Activated CD8-positive, alpha-beta memory T cell treated with anti-CD3 and anti-CD28 coated beads, Interleukin-2, amount 10 ng/mL, durations not matched to agents 7 days and 5 days (primary cell): ENCODE measurements around the gene PLEKHH1. TPM values are rescaled to one million over a fixed set of nuclear protein-coding genes. Genes with fewer than 3 reads are reported as not detected.

Experiments used
- ATAC-seq: fragments of 150-1000 bp; cut with Tn5 transposase; one replicate; pipeline ENCODE4 v1.10.0; 2021; ENCODE audit warnings: moderate library complexity
- CTCF ChIA-PET: fragments of 350-600 bp; sonication (Branson Sonifier 250); formaldehyde crosslinking; loops from one replicate; lab custom pipeline; 2021; ENCODE audit warnings: antibody characterized with exemption; lab: Charles Lee
- DNase-seq: peaks from one replicate; pipeline ENCODE4 v3.0.0-alpha.2; 2020
- H3K27ac Mint-ChIP-seq: one replicate; pipeline ENCODE4 v1.8.0; 2021; ENCODE audit warnings: mild to moderate bottlenecking, mixed read lengths
- H3K27me3 Mint-ChIP-seq: one replicate; pipeline ENCODE4 v1.8.0; 2021; ENCODE audit warnings: mixed read lengths
- H3K36me3 Mint-ChIP-seq: one replicate; pipeline ENCODE4 v1.8.0; 2021; ENCODE audit warnings: mild to moderate bottlenecking, mixed read lengths
- H3K4me1 Mint-ChIP-seq: one replicate; pipeline ENCODE4 v1.8.0; 2021; ENCODE audit warnings: mixed read lengths
- H3K4me3 Mint-ChIP-seq: one replicate; pipeline ENCODE4 v1.8.0; 2021; ENCODE audit warnings: mild to moderate bottlenecking, moderate library complexity, mixed read lengths
- H3K9me3 Mint-ChIP-seq: one replicate; pipeline ENCODE4 v1.8.0; 2022; ENCODE audit warnings: low read depth, mixed read lengths
- total RNA-seq, 2 experiments: library from RNA; stranded (reverse); gene quantifications; one replicate each; pipeline ENCODE4 v1.2.3, GENCODE V29; 2021

PLEKHH1 gene
- total RNA-seq, 2 experiments from 2014 or later, result 0.19 to 0.79 TPM

DNA sequence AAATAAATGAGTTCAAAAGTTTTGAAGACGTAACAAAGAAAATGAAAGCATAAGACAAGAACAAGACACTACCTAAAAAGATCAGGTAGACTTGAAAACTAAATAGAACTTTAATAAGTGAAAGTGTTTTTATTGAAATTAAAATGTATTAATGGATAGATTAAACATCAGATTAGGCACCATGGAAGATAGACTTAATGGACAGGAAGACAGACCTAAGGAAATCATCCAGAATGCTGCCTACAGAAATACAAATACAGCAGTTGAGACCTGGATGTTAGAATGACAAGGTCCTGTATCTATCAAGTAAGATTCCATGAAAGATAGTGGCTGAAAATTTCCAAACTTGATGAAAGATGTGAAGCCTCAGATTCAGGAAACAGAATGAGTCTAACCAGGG lies 11.5 kb downstream of the PLEKHH1 start:
- H3K27ac Mint-ChIP-seq, result no peak overlapping the region
- peaks cover 62% of the 10 kb centered on the region for H3K27me3 Mint-ChIP-seq
- ATAC-seq, result no peak
- no peak overlapping the region for H3K4me3 Mint-ChIP-seq
- no peaks in the 10 kb centered on the region for H3K9me3 Mint-ChIP-seq
- CTCF ChIA-PET, result interaction anchor here (2.4 kb wide), 1 partner anchor 18 kb away, joined by 7 read pairs; no protein-coding TSS in a partner anchor
- H3K36me3 Mint-ChIP-seq, result peaks cover 3% of the 10 kb centered on the region
- DNase-seq, result no peak
- no peaks in the 10 kb centered on the region for H3K4me1 Mint-ChIP-seq

DNA sequence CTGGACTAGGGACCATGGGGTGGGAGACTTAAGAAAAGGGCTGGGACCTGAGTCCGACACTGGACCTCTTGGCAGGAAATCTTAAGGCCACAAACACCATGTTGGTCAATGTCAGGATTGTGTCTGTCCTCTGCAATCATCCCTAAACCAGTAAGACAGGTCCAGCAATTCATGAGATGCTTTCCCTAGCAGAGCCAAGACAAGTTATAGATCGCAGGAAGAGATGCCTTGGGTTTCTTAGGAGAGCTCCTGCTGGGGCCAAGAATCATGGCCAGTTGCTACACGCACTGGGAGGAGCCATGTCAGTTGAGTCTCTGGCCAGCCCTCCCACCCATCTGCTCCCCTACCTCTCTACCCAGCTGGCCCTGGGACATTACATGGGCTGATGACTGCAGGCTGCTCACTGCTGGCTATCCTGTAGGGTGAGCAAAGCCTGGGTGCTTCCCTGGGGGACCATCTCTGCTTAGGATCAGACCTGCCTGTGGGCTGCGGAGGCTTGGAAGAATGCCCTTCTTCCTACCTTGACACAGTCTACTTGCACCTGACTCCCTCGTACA lies 14.2 kb downstream of the PLEKHH1 start:
- no peak overlapping the region for H3K27ac Mint-ChIP-seq
- H3K27me3 Mint-ChIP-seq, result peaks cover 42% of the 10 kb centered on the region
- DNase-seq (no peak), ATAC-seq (no peak)
- H3K4me1 Mint-ChIP-seq, result no peaks in the 10 kb centered on the region
- CTCF ChIA-PET, result no interaction called here
- no peaks in the 10 kb centered on the region for H3K9me3 Mint-ChIP-seq
- no peak overlapping the region for H3K4me3 Mint-ChIP-seq
- peaks cover 3% of the 10 kb centered on the region for H3K36me3 Mint-ChIP-seq

DNA sequence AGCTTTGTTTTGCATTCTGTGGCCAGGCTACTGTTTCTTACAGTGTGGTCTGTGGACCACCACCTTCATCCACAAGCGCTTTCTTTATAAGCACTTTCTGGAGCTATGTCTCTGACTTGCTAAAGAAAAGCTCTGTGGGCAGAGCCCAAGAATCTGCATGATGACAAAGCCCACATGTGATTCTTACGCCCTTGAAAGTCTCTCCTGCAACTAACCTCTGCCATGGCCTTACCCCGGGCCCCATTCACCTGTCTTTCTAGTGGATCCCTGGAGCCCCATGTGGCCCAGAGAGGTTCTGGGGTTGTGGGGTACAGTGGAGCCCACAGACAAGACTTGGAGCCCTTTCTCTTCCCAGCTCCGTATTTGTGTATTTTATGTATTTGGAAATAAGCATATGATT lies 16.6 kb downstream of the PLEKHH1 start:
- Mint-ChIP-seq H3K36me3 (peaks cover 2% of the 10 kb centered on the region), H3K4me3 (no peak overlapping the region), H3K9me3 (no peaks in the 10 kb centered on the region), H3K27me3 (peaks cover 27% of the 10 kb centered on the region), H3K4me1 (no peaks in the 10 kb centered on the region), H3K27ac (no peak overlapping the region)
- CTCF ChIA-PET, result interaction anchor here (2.4 kb wide), 1 partner anchor 122 kb away, joined by 8 read pairs; no protein-coding TSS in a partner anchor
- DNase-seq, result no peak
- no peak for ATAC-seq

DNA sequence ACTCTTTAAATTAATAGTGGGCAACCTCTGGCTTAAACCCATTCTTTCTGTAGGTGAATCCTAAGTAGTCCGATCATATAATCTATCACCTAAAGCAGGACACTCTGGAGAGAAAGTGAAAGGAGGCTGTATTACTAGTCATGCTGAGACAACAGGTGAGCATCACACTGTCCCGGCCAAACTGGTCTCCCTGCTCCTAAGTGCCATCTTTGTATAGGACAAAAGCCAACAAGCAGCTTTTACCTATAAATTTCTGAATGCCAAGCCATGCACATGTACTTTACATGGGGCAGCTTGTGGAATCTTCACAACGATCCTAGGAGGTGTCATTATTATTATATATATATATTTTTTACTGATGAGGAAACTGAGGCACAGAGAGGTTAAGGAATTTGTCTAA lies 18.0 kb downstream of the PLEKHH1 start:
- CTCF ChIA-PET, result interaction anchor here (1.1 to 2.4 kb wide), 4 partner anchors 11 to 124 kb away, joined by 3 to 8 read pairs (median 5); no protein-coding TSS in a partner anchor
- no peak for ATAC-seq

DNA sequence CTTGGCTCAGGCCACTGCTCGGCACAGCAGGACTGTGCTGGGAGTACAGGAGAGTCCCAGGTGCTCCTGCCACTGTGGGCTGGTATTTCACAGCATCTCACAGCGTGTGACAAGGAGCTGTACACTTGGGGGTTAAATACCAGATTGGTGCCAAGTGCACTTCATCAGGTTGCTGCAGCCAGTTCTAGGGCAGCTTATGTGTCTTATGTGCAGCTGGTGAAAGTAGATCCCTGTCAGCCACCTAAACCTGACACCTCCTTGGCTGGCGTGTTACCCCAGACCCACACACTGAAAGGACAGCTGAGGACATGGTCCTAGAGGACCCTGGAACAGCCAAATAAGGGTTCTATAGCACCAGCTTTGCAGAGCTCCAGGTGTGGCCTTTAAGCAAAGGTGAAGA lies 18.9 kb downstream of the PLEKHH1 start:
- Mint-ChIP-seq H3K36me3 (no peaks in the 10 kb centered on the region), H3K9me3 (no peaks in the 10 kb centered on the region), H3K27me3 (peaks cover 15% of the 10 kb centered on the region), H3K27ac (no peak overlapping the region), H3K4me1 (peaks cover under 1% of the 10 kb centered on the region), H3K4me3 (no peak overlapping the region)
- ATAC-seq (no peak), DNase-seq (no peak)
- CTCF ChIA-PET, result interaction anchor here (1.1 to 1.7 kb wide), 3 partner anchors 12 to 25 kb away, joined by 3 to 5 read pairs (median 5); no protein-coding TSS in a partner anchor

More for the DNA sequence above, 18.0 kb downstream of the PLEKHH1 start:
- no peak for DNase-seq
- Mint-ChIP-seq H3K27ac (no peak overlapping the region), H3K36me3 (no peaks in the 10 kb centered on the region), H3K4me1 (no peaks in the 10 kb centered on the region), H3K4me3 (no peak overlapping the region), H3K27me3 (peaks cover 15% of the 10 kb centered on the region), H3K9me3 (no peaks in the 10 kb centered on the region)

DNA sequence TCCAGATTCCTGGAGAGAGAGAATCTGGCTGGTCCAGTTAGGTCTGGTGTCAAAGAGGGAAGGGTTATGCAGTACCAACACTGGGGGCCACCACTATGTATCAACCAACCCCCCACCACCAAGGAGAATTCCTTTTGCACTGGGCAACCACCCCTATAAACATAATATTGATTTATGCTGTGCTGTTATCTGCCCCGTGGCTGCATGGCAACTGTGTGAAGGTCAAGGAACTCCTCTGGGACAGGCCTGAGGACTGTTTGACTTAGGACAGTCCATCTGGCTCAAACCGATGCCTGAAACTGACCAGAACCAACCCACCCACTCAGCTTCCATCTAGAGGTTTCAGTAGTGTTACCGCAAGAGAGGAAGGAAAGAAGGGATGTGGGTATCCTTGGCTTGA lies 20.5 kb downstream of the PLEKHH1 start:
- ATAC-seq (no peak), DNase-seq (no peak)
- CTCF ChIA-PET, result no interaction called here
- Mint-ChIP-seq H3K4me1 (peaks cover 3% of the 10 kb centered on the region), H3K9me3 (no peaks in the 10 kb centered on the region), H3K27me3 (peaks cover 20% of the 10 kb centered on the region), H3K36me3 (no peaks in the 10 kb centered on the region), H3K27ac (no peak overlapping the region), H3K4me3 (no peak overlapping the region)

DNA sequence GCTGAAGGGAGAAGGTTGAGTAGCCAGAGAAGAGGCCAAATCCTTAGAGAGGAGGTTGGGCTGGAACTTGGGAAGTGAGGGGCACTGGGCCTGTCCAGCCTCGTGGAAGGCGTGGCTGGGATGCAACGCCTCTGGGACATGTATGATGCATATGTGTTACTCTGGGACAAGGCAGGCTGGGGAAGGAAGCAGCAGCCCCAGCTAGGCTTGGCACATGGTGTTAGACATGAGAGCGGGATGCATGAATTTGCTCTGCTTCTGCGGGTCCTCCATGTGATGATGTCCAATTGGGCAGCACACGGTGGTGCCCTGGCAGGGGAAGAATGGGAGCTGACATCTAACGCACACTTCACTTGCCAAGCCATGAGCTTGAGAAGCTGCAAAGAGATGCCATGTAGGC lies 21.3 kb downstream of the PLEKHH1 start:
- Mint-ChIP-seq H3K9me3 (no peaks in the 10 kb centered on the region), H3K36me3 (no peaks in the 10 kb centered on the region), H3K4me1 (peaks cover 3% of the 10 kb centered on the region), H3K27me3 (peaks cover 16% of the 10 kb centered on the region), H3K4me3 (no peak overlapping the region), H3K27ac (no peak overlapping the region)
- ATAC-seq (no peak), DNase-seq (no peak)
- CTCF ChIA-PET, result interaction anchor here (0.6 to 1.4 kb wide), 3 partner anchors 17 to 1316 kb away, joined by 3 read pairs; no protein-coding TSS in a partner anchor

DNA sequence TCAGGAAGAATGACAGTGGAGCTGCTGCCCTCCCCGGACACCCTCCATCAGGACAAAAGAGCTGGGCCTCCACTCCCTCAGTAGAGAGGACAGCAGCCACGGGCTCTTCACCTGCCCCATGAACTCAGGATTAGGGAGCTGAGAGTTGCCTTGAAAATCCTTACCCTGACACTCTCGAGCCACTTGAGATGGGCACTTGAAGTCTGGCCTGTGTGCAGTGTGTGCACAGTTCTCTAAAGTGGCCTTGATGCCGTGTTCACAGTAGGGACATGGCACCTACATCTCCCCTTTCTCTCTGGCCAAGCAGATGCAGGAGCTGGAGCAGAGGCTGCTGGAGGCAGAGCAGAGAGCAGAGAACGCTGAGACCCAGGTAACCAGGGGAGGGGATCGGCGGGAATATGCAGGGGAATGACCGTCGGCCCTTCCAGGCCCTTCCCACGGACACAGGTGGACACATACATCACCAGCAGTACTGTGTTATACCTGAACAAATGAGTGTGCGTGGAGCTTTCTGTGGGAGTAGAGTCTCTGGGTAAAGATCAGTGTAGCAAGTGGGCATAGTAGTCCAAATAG lies 22.5 kb downstream of the PLEKHH1 start:
- H3K27ac Mint-ChIP-seq, result no peak overlapping the region
- H3K27me3 Mint-ChIP-seq, result peaks cover 17% of the 10 kb centered on the region
- H3K4me1 Mint-ChIP-seq, result peaks cover 3% of the 10 kb centered on the region
- CTCF ChIA-PET, result interaction anchor here (0.9 to 1.7 kb wide), 4 partner anchors 14 to 135 kb away, joined by 3 to 5 read pairs (median 3); no protein-coding TSS in a partner anchor
- ATAC-seq, result no peak
- no peaks in the 10 kb centered on the region for H3K9me3 Mint-ChIP-seq
- no peaks in the 10 kb centered on the region for H3K36me3 Mint-ChIP-seq
- no peak for DNase-seq
- no peak overlapping the region for H3K4me3 Mint-ChIP-seq

DNA sequence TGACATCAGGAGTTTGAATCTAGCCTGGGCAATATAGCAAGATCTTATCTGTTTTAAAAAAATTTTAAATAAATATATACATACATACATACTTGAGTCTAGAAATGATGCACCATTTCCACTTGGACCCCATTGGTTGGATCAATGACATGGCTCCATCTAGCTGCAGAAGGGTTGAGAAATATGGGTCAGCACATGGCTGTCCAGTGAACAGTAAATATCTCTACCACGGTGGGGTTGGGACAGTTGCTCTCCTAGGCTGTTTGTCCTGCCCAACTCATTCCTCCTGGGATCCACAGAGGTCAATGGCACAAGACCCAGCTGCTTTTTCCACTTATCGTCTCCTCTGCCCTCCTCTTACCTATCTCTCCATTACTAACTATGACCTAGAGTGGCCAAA lies 23.6 kb downstream of the PLEKHH1 start:
- DNase-seq, result no peak
- peaks cover 3% of the 10 kb centered on the region for H3K4me1 Mint-ChIP-seq
- CTCF ChIA-PET, result interaction anchor here (0.5 to 2.1 kb wide), 9 partner anchors 15 to 148 kb away, joined by 3 to 6 read pairs (median 3); no protein-coding TSS in a partner anchor

DNA sequence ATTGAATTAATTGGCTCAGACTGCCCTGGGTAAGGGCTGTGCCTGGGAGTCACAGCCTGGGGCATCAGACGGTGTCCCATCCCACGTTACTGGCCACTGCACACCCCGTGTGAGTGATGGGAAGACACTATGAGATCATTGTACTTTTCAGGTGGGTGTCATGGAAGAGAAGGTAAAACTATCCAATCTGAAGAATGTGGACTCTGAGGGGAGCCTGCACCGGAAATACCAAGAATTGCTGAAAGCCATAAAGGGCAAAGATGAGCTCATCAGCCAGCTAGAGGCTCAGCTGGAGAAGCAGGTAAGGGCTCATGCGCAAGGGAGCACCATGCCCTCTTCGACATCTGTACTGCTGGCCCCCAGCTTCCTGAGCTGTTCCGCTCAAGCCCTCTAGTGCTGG lies 24.0 kb downstream of the PLEKHH1 start:
- DNase-seq (no peak), ATAC-seq (no peak)
- no peaks in the 10 kb centered on the region for H3K36me3 Mint-ChIP-seq
- peaks cover 17% of the 10 kb centered on the region for H3K27me3 Mint-ChIP-seq
- CTCF ChIA-PET, result interaction anchor here (0.5 to 2.1 kb wide), 9 partner anchors 14 to 147 kb away, joined by 3 to 12 read pairs (median 4); no protein-coding TSS in a partner anchor
- H3K27ac Mint-ChIP-seq, result no peak overlapping the region
- H3K4me1 Mint-ChIP-seq, result peaks cover 3% of the 10 kb centered on the region
- no peak overlapping the region for H3K4me3 Mint-ChIP-seq
- H3K9me3 Mint-ChIP-seq, result no peaks in the 10 kb centered on the region

More for the DNA sequence above, 23.6 kb downstream of the PLEKHH1 start:
- Mint-ChIP-seq H3K27ac (no peak overlapping the region), H3K4me3 (no peak overlapping the region), H3K9me3 (no peaks in the 10 kb centered on the region), H3K36me3 (no peaks in the 10 kb centered on the region), H3K27me3 (peaks cover 17% of the 10 kb centered on the region)
- no peak for ATAC-seq

DNA sequence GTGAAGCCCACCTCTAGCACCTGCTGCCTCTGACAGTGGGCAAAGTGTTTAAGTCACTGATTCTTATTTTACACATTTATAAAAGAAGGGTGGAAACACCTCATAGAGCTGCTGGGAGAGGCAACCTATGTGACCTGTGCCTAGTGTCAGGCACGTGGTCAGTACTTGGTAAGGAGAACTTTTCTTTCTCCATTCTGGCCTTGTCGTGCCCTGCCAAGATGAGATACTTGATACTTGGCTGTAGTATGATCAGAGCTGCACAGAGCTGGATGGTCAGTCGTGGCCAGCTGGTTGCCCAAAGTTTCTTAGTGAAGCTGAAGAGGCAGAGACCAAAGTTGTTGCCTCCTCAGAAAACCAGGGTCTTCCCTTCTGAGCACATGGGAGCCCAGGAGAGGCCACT lies 24.6 kb downstream of the PLEKHH1 start:
- no peak overlapping the region for H3K27ac Mint-ChIP-seq
- no peak for DNase-seq
- H3K27me3 Mint-ChIP-seq, result peaks cover 17% of the 10 kb centered on the region
- CTCF ChIA-PET, result interaction anchor here (0.9 to 2.1 kb wide), 8 partner anchors 14 to 147 kb away, joined by 3 to 12 read pairs (median 4); no protein-coding TSS in a partner anchor
- no peak for ATAC-seq
- no peak overlapping the region for H3K4me3 Mint-ChIP-seq
- H3K4me1 Mint-ChIP-seq, result peaks cover 3% of the 10 kb centered on the region
- H3K36me3 Mint-ChIP-seq, result no peaks in the 10 kb centered on the region
- H3K9me3 Mint-ChIP-seq, result no peaks in the 10 kb centered on the region

DNA sequence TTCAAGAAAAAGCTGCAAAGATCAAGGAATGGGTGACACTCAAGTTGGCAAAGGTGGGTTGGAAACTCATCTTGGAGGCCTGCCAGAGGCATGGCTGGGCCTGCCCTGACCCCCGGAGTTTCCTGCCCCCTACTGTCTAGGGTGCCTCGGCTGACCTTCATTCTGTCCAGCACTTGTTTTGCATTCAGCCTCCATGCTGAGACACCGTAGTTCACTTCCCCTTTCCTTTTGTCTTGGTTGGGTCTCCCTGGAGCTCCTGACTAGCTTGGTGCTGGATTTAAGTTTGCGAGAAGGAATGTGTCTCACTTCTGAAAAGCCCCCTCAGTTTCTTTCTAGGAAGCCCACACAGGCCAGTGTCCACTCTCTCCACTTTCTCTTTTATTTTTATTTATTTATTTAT lies 26.5 kb downstream of the PLEKHH1 start:
- no peak overlapping the region for H3K4me3 Mint-ChIP-seq
- H3K36me3 Mint-ChIP-seq, result no peaks in the 10 kb centered on the region
- H3K4me1 Mint-ChIP-seq, result peaks cover 3% of the 10 kb centered on the region
- no peak overlapping the region for H3K27ac Mint-ChIP-seq
- CTCF ChIA-PET, result no interaction called here
- peaks cover 12% of the 10 kb centered on the region for H3K27me3 Mint-ChIP-seq
- no peaks in the 10 kb centered on the region for H3K9me3 Mint-ChIP-seq
- no peak for ATAC-seq
- no peak for DNase-seq

DNA sequence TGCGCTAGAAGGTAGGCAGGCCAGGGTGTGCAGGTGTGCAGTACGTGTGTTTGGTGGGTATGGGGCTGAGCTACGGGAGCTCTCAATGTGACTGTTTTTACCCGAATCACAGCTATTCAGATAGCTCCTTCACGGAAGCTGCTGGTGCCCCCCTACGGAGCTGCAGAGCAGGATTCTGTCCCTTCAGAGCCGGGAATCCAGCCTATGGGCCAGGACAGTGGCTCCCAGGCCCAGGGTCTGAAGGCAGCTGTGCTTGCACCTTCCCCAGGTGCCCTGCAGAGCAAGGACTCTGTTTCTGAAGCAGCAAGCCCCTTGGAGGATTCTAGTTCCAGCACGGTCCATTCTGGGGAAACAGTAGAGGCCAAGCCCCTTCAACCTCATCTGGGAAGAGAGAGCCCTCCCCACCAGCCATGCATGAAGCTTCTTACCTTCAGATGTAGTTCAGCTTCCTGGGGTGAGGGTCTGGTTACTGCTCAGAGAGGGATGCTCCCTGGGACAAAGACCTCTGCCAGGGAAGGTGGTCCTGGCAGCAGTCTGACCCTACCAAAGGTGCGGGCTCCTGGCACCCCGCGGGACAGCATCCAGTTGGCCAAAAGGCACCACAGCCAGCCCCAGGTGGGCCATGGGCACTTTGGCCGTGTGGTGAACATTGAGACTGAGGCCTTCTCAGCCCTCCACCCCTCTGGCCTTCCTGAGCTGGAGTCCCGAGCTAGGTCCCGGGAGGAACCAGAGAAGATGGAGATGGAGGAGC lies 29.1 kb downstream of the PLEKHH1 start:
- DNase-seq, result no peak
- H3K4me3 Mint-ChIP-seq, result no peak overlapping the region
- no peaks in the 10 kb centered on the region for H3K36me3 Mint-ChIP-seq
- no peaks in the 10 kb centered on the region for H3K9me3 Mint-ChIP-seq
- CTCF ChIA-PET, result interaction anchor here (0.5 to 1.6 kb wide), 3 partner anchors 9 to 151 kb away, joined by 3 to 8 read pairs (median 6); no protein-coding TSS in a partner anchor
- peaks cover 8% of the 10 kb centered on the region for H3K27me3 Mint-ChIP-seq
- ATAC-seq, result no peak
- no peak overlapping the region for H3K27ac Mint-ChIP-seq
- peaks cover 13% of the 10 kb centered on the region for H3K4me1 Mint-ChIP-seq
